ENCODE measurements around the gene PACSIN3.

- TF ChIP-seq CTCF (IDR thresholded peaks at IDR 0.05; ENCODE audit: low read depth, low read length) (no peak), EZH2phosphoT487 (IDR thresholded peaks at IDR 0.05; ENCODE audit: low read depth) (no peak)
Measured at GRCh38 chr11:47163193-47163592, 23.0 kb downstream of the PACSIN3 start.

All from OCI-LY3 (cell line).